IPS-20b (cell line): Measurements from ENCODE around the gene SGCD.

Experiments used
- H3K27ac ChIP-seq: one replicate; pipeline ENCODE4 v1.5.1; 2013; ENCODE audit warnings: low read length
- H3K27me3 ChIP-seq: 2 replicates; pipeline ENCODE4 v1.6.1; 2013; ENCODE audit warnings: mild to moderate bottlenecking, low read length, inconsistent platforms; ENCODE audit not compliant: insufficient read depth
- H3K36me3 ChIP-seq: 2 replicates; pipeline ENCODE4 v1.6.1; 2013; ENCODE audit warnings: low read depth, mild to moderate bottlenecking, inconsistent platforms, low read length, moderate library complexity; ENCODE audit not compliant: insufficient read depth
- H3K4me1 ChIP-seq: 2 replicates; pipeline ENCODE4 v1.6.1; 2013; ENCODE audit warnings: mild to moderate bottlenecking, control low read depth, inconsistent platforms, low read length, moderate library complexity; ENCODE audit not compliant: insufficient read depth
- H3K4me3 ChIP-seq: 2 replicates; pipeline ENCODE4 v1.5.1; 2013; ENCODE audit warnings: mild to moderate bottlenecking, low read length, inconsistent platforms
- H3K9ac ChIP-seq: 2 replicates; pipeline ENCODE4 v1.6.1; 2013; ENCODE audit warnings: low read depth, mild to moderate bottlenecking, inconsistent platforms, low read length, moderate library complexity
- H3K9me3 ChIP-seq: 2 replicates; pipeline ENCODE4 v1.6.1; 2013; ENCODE audit warnings: mild to moderate bottlenecking, low read depth, low read length, inconsistent platforms; ENCODE audit not compliant: insufficient read depth

SGCD gene

DNA sequence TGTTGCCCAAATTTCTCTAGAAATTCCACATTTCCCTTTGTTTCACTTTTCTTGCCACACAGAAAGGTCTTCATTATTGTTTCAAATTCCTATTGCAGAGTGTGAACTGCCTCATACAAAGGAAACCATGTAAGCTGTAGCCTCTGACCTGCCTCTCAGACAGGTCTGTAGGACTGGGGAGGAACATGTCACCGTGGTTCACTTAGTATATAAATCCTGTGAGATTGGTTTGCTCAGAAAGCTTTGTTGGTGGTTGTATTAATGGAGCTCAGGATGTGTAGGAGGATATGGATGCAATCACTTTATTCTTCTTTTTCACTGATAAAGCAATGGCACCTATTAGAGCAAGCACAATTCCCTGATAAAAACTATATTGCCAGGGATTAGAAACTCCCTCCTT is 4.2 kb downstream of the SGCD start:
- Histone ChIP-seq H3K27me3 (no peaks in the 10 kb centered on the region), H3K36me3 (no peaks in the 10 kb centered on the region), H3K4me3 (no peak overlapping the region), H3K27ac (no peak overlapping the region), H3K4me1 (no peaks in the 10 kb centered on the region), H3K9me3 (no peaks in the 10 kb centered on the region), H3K9ac (no peak overlapping the region)

DNA sequence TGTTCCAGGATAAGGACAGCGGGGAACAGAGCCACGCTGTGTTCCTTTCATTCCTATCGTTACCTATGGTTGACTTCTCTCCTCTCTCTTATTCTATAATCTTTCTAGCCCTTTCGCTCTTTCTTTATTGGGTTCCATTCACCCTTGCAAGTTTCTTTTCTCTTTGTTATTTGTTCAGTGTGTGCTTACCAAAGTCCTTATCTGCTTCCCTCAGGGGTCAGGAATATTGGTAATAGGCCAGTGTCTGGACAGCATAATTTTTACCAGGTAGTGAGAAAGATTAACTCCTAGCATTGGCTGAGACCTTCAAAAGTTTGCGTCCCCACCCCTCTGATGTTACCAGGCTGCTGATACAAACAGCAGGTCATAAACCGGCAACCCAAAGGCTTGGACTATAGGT is 4.9 kb downstream of the SGCD start:
- Histone ChIP-seq H3K27me3 (no peaks in the 10 kb centered on the region), H3K27ac (no peak overlapping the region), H3K9ac (no peak overlapping the region), H3K4me3 (no peak overlapping the region), H3K36me3 (no peaks in the 10 kb centered on the region), H3K4me1 (no peaks in the 10 kb centered on the region), H3K9me3 (no peaks in the 10 kb centered on the region)

DNA sequence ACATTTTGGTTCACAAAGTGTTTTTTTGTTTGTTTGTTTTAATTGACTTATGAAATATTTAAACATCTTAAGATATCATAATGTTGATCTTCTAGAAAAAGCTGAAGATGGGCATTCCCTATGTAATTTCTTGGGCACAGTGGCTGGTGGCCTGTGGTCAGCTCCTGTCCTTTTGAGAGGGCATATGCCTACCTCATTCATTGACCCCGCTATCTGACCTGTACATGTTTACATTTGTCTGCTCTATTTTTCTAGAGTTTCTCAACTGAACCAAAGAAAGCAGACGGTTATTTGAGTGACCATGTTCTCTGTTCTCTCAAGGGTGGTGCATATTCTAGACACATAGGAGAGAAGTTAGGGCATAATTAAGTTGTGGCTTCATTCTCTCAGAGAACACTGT is 5.3 kb downstream of the SGCD start:
- Histone ChIP-seq H3K27ac (no peak overlapping the region), H3K36me3 (no peaks in the 10 kb centered on the region), H3K27me3 (no peaks in the 10 kb centered on the region), H3K4me3 (no peak overlapping the region), H3K9me3 (no peaks in the 10 kb centered on the region), H3K4me1 (no peaks in the 10 kb centered on the region), H3K9ac (no peak overlapping the region)

- H3K36me3 ChIP-seq: no peaks in the 10 kb centered on the region
- no peaks in the 10 kb centered on the region for H3K4me1 ChIP-seq
- H3K9ac ChIP-seq: no peak overlapping the region
Observed at GRCh38 chr5:156339139-156339841, 12.3 kb downstream of the SGCD start.

GRCh38 chr5:156340893-156341292 is 13.9 kb downstream of the SGCD start:
- no peak overlapping the region for H3K4me3 ChIP-seq
- no peaks in the 10 kb centered on the region for H3K4me1 ChIP-seq
- no peaks in the 10 kb centered on the region for H3K36me3 ChIP-seq
- H3K9me3 ChIP-seq: no peaks in the 10 kb centered on the region
- no peak overlapping the region for H3K27ac ChIP-seq
- no peaks in the 10 kb centered on the region for H3K27me3 ChIP-seq
- H3K9ac ChIP-seq: no peak overlapping the region

More at GRCh38 chr5:156339139-156339841, 12.3 kb downstream of the SGCD start:
- no peak overlapping the region for H3K4me3 ChIP-seq
- H3K27me3 ChIP-seq: no peaks in the 10 kb centered on the region
- no peaks in the 10 kb centered on the region for H3K9me3 ChIP-seq
- no peak overlapping the region for H3K27ac ChIP-seq

GRCh38 chr5:156350256-156350655 is 23.3 kb downstream of the SGCD start:
- Histone ChIP-seq H3K4me1 (peaks cover 6% of the 10 kb centered on the region), H3K27ac (no peak overlapping the region), H3K4me3 (no peak overlapping the region), H3K36me3 (no peaks in the 10 kb centered on the region), H3K9me3 (no peaks in the 10 kb centered on the region), H3K27me3 (no peaks in the 10 kb centered on the region), H3K9ac (no peak overlapping the region)

GRCh38 chr5:156351423-156351822 is 24.5 kb downstream of the SGCD start:
- Histone ChIP-seq H3K4me3 (no peak overlapping the region), H3K9ac (no peak overlapping the region), H3K9me3 (no peaks in the 10 kb centered on the region), H3K4me1 (peaks cover 6% of the 10 kb centered on the region), H3K36me3 (no peaks in the 10 kb centered on the region), H3K27ac (no peak overlapping the region), H3K27me3 (no peaks in the 10 kb centered on the region)

- H3K9me3 ChIP-seq: no peaks in the 10 kb centered on the region
- no peaks in the 10 kb centered on the region for H3K36me3 ChIP-seq
- no peaks in the 10 kb centered on the region for H3K27me3 ChIP-seq
- no peak overlapping the region for H3K4me3 ChIP-seq
- H3K9ac ChIP-seq: no peak overlapping the region
- no peak overlapping the region for H3K27ac ChIP-seq
- no peaks in the 10 kb centered on the region for H3K4me1 ChIP-seq
Observed at GRCh38 chr5:156354571-156354970, 27.6 kb downstream of the SGCD start.

DNA sequence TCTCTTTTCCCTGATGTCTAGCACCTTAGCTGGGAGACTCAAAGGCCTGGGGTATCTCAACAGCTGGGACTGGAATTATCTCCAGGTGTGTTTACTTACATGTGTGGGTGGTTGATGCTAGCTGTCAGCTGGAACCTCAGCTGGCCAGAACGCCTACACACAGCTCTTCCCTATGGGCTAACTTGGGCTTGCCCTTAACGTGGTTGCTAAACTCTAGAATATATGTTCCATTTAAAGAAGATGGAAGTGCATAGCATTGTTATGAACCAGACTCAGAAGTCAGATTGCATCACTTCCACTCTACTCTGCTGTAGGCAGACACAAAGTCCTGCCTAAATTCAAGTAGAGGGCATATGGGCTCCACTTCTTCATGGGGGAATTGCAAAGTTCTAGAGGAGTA is 29.3 kb downstream of the SGCD start:
- H3K27me3 ChIP-seq: no peaks in the 10 kb centered on the region
- H3K9ac ChIP-seq: no peak overlapping the region
- no peaks in the 10 kb centered on the region for H3K4me1 ChIP-seq
- H3K36me3 ChIP-seq: no peaks in the 10 kb centered on the region
- H3K4me3 ChIP-seq: no peak overlapping the region
- H3K9me3 ChIP-seq: no peaks in the 10 kb centered on the region
- no peak overlapping the region for H3K27ac ChIP-seq

DNA sequence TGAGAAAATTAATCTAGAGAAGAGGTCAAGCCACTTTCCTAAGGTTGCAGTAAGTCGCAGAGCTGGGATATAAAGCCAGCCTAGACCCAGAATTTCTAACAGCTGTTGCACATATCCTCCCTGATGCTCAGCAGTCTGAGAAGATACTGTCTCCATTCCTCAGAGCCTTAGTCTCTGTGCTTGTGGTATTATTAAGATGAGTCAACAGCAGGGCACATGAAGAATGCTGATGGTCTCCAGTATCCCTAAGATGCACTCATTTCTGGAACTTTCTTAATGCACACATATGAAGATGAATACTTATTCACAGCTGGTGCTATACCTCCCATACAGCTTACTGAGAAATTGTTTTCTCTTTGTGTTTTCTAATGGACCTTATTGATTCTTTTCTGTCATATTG is 32.5 kb downstream of the SGCD start:
- no peak overlapping the region for H3K27ac ChIP-seq
- no peaks in the 10 kb centered on the region for H3K4me1 ChIP-seq
- H3K9ac ChIP-seq: no peak overlapping the region
- no peaks in the 10 kb centered on the region for H3K36me3 ChIP-seq
- H3K27me3 ChIP-seq: no peaks in the 10 kb centered on the region
- no peak overlapping the region for H3K4me3 ChIP-seq
- H3K9me3 ChIP-seq: no peaks in the 10 kb centered on the region

GRCh38 chr5:156361436-156362109 is 34.6 kb downstream of the SGCD start:
- Histone ChIP-seq H3K4me3 (no peak overlapping the region), H3K27ac (no peak overlapping the region), H3K27me3 (no peaks in the 10 kb centered on the region), H3K36me3 (no peaks in the 10 kb centered on the region), H3K9me3 (no peaks in the 10 kb centered on the region), H3K9ac (no peak overlapping the region), H3K4me1 (no peaks in the 10 kb centered on the region)

GRCh38 chr5:156363861-156364260 is 36.9 kb downstream of the SGCD start:
- Histone ChIP-seq H3K27me3 (no peaks in the 10 kb centered on the region), H3K4me3 (no peak overlapping the region), H3K4me1 (no peaks in the 10 kb centered on the region), H3K36me3 (no peaks in the 10 kb centered on the region), H3K27ac (no peak overlapping the region), H3K9ac (no peak overlapping the region), H3K9me3 (no peaks in the 10 kb centered on the region)
